ENCODE results near the gene SLC39A6.
"Not testable (repeated sequence)": the region's sequence is repeated elsewhere in the genome, so short reads cannot be mapped to it uniquely, and the experiment has no call there.

DNA sequence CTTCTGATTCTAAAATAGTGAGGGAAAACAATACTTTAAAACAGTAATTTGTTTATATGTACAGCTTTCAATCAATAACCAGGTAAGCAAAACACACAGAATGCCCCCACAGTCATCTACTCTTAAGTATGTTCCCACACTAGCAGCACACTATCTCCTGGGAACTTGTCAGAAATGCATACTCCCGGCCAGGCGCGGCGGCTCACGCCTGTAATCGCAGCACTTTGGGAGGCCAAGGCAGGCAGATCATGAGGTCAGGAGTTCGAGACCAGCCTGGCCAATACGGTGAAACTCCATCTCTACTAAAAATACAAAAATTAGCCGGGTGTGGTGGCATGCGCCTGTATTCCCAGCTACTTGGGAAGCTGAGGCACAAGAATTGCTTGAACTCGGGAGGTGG lies 12.4 kb downstream of the SLC39A6 start:
- not testable (repeated sequence) for TF ChIP-seq SIN3A (IDR thresholded peaks at IDR 0.05; ENCODE audit: borderline replicate concordance, insufficient read depth, low read depth, low read length)
- TF ChIP-seq, protein P1, sequence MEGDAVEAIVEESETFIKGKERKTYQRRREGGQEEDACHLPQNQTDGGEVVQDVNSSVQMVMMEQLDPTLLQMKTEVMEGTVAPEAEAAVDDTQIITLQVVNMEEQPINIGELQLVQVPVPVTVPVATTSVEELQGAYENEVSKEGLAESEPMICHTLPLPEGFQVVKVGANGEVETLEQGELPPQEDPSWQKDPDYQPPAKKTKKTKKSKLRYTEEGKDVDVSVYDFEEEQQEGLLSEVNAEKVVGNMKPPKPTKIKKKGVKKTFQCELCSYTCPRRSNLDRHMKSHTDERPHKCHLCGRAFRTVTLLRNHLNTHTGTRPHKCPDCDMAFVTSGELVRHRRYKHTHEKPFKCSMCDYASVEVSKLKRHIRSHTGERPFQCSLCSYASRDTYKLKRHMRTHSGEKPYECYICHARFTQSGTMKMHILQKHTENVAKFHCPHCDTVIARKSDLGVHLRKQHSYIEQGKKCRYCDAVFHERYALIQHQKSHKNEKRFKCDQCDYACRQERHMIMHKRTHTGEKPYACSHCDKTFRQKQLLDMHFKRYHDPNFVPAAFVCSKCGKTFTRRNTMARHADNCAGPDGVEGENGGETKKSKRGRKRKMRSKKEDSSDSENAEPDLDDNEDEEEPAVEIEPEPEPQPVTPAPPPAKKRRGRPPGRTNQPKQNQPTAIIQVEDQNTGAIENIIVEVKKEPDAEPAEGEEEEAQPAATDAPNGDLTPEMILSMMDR (IDR thresholded peaks at IDR 0.05), result not testable (repeated sequence)

Measured in Panc1 (cell line).